ENCODE results near the gene NFIX. TPM values are rescaled to one million over a fixed set of nuclear protein-coding genes. Genes with fewer than 3 reads are reported as not detected.

Gene NFIX
- total and polyA plus RNA-seq, 2 of the 13 experiments (the other 11 are each of a cell fraction or from before 2014, with no cell fraction given), result 3.4 to 5.4 TPM

DNA sequence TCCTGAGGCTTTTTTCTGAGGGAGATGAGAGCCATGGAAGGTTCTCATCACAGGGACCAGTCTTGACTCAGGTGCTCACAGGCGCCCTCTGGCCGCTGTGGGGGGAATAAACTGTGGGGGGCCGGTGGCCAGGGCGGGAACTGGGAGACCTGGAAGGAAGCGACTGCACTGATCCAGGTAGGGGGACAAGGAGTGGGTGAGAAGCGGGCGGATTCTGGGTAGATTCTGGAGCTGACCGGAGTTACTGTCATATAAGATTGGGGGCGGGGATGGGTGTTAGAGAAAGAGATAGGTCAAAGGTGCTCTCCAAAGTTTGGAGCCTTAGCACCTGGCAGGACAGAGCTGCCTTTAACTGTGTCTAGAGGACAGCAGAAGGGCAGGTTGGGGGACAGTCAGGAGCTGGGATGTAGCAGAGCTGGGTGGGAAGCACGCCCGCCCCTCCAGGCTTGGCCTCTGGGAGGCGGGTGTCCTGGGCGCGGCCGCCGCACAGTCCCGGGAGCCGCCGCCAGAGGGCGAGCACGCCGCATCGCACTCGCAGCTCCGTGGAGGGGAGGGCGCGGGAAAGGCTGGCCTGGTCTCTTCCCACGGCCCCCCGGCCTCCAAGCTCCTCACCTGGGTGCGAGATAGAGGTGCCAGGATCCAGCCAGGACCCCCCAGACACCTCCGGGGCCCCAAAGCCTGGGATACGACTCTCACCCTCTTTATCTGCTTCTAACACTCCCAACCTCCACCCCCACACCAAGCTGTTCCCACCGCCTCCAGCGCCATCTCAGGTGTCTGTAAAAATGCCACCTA lies 30.1 kb upstream of the NFIX start (continued):
- TF ChIP-seq, protein P1, sequence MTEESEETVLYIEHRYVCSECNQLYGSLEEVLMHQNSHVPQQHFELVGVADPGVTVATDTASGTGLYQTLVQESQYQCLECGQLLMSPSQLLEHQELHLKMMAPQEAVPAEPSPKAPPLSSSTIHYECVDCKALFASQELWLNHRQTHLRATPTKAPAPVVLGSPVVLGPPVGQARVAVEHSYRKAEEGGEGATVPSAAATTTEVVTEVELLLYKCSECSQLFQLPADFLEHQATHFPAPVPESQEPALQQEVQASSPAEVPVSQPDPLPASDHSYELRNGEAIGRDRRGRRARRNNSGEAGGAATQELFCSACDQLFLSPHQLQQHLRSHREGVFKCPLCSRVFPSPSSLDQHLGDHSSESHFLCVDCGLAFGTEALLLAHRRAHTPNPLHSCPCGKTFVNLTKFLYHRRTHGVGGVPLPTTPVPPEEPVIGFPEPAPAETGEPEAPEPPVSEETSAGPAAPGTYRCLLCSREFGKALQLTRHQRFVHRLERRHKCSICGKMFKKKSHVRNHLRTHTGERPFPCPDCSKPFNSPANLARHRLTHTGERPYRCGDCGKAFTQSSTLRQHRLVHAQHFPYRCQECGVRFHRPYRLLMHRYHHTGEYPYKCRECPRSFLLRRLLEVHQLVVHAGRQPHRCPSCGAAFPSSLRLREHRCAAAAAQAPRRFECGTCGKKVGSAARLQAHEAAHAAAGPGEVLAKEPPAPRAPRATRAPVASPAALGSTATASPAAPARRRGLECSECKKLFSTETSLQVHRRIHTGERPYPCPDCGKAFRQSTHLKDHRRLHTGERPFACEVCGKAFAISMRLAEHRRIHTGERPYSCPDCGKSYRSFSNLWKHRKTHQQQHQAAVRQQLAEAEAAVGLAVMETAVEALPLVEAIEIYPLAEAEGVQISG (CRISPR knock-in tag; IDR thresholded peaks at IDR 0.05), result peak; percentile 58; the same call in 1 of the 2 replicates
- no peak for TF ChIP-seq POGZ (CRISPR knock-in tag; IDR thresholded peaks at IDR 0.05)
- no peak for TF ChIP-seq ATF7 (IDR thresholded peaks at IDR 0.05)
- TF ChIP-seq ATF7 (CRISPR knock-in tag; IDR thresholded peaks at IDR 0.05), result no peak
- TF ChIP-seq SP140L (CRISPR knock-in tag; IDR thresholded peaks at IDR 0.05; ENCODE audit: borderline replicate concordance), result no peak
- TF ChIP-seq ZFP36 (IDR thresholded peaks at IDR 0.05; ENCODE audit: borderline replicate concordance, low read depth, low read length, partially characterized antibody), result peak; percentile 79
- 0 out of 2 replicates have a peak, but pooled peaks have one; percentile 72 for TF ChIP-seq ZNF558 (CRISPR knock-in tag; IDR thresholded peaks at IDR 0.05; ENCODE audit: borderline replicate concordance)
- TF ChIP-seq, protein P2, sequence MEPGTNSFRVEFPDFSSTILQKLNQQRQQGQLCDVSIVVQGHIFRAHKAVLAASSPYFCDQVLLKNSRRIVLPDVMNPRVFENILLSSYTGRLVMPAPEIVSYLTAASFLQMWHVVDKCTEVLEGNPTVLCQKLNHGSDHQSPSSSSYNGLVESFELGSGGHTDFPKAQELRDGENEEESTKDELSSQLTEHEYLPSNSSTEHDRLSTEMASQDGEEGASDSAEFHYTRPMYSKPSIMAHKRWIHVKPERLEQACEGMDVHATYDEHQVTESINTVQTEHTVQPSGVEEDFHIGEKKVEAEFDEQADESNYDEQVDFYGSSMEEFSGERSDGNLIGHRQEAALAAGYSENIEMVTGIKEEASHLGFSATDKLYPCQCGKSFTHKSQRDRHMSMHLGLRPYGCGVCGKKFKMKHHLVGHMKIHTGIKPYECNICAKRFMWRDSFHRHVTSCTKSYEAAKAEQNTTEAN (CRISPR knock-in tag; conservative IDR thresholded peaks at IDR 0.05), result no peak
- 0 out of 2 replicates have a peak, but pooled peaks have one; percentile 31 for TF ChIP-seq FOSL2 (CRISPR knock-in tag; IDR thresholded peaks at IDR 0.05)
- 0 out of 4 replicates have a peak, but pooled peaks of 1 of the 2 experiments have one; percentile 32 for TF ChIP-seq KLF16 (CRISPR knock-in tag; IDR thresholded peaks at IDR 0.05)
- TF ChIP-seq, protein P3, sequence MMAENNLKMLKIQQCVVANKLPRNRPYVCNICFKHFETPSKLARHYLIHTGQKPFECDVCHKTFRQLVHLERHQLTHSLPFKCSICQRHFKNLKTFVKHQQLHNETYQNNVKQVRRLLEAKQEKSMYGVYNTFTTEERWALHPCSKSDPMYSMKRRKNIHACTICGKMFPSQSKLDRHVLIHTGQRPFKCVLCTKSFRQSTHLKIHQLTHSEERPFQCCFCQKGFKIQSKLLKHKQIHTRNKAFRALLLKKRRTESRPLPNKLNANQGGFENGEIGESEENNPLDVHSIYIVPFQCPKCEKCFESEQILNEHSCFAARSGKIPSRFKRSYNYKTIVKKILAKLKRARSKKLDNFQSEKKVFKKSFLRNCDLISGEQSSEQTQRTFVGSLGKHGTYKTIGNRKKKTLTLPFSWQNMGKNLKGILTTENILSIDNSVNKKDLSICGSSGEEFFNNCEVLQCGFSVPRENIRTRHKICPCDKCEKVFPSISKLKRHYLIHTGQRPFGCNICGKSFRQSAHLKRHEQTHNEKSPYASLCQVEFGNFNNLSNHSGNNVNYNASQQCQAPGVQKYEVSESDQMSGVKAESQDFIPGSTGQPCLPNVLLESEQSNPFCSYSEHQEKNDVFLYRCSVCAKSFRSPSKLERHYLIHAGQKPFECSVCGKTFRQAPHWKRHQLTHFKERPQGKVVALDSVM (CRISPR knock-in tag; IDR thresholded peaks at IDR 0.05), result peak; percentile 74
- no peak for TF ChIP-seq ZNF737 (CRISPR knock-in tag; IDR thresholded peaks at IDR 0.05; ENCODE audit: borderline replicate concordance)
- TF ChIP-seq NFIC (IDR thresholded peaks at IDR 0.05; ENCODE audit: low read length), result no peak
- peak; percentile 20 for TF ChIP-seq ZNF883 (CRISPR knock-in tag; IDR thresholded peaks at IDR 0.05; ENCODE audit: not compliant biosample characterization)
- TF ChIP-seq, protein P4, sequence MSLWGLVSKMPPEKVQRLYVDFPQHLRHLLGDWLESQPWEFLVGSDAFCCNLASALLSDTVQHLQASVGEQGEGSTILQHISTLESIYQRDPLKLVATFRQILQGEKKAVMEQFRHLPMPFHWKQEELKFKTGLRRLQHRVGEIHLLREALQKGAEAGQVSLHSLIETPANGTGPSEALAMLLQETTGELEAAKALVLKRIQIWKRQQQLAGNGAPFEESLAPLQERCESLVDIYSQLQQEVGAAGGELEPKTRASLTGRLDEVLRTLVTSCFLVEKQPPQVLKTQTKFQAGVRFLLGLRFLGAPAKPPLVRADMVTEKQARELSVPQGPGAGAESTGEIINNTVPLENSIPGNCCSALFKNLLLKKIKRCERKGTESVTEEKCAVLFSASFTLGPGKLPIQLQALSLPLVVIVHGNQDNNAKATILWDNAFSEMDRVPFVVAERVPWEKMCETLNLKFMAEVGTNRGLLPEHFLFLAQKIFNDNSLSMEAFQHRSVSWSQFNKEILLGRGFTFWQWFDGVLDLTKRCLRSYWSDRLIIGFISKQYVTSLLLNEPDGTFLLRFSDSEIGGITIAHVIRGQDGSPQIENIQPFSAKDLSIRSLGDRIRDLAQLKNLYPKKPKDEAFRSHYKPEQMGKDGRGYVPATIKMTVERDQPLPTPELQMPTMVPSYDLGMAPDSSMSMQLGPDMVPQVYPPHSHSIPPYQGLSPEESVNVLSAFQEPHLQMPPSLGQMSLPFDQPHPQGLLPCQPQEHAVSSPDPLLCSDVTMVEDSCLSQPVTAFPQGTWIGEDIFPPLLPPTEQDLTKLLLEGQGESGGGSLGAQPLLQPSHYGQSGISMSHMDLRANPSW (CRISPR knock-in tag; IDR thresholded peaks at IDR 0.05; ENCODE audit: borderline replicate concordance), result no peak
- TF ChIP-seq ZNF136 (CRISPR knock-in tag; IDR thresholded peaks at IDR 0.05; ENCODE audit: low read depth), result no peak; the same call in 1 of the 2 replicates
- 0 out of 2 replicates have a peak, but pooled peaks have one; percentile 18 for TF ChIP-seq BHLHE40 (IDR thresholded peaks at IDR 0.05; ENCODE audit: low read length)
- TF ChIP-seq, protein P5, sequence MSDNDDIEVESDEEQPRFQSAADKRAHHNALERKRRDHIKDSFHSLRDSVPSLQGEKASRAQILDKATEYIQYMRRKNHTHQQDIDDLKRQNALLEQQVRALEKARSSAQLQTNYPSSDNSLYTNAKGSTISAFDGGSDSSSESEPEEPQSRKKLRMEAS (IDR thresholded peaks at IDR 0.05), result peak; percentile 54; the same call in 1 of the 2 replicates
- 0 out of 2 replicates have a peak, but pooled peaks have one; percentile 45 for TF ChIP-seq ZNF598 (CRISPR knock-in tag; IDR thresholded peaks at IDR 0.05; ENCODE audit: borderline replicate concordance)
